ENCODE measurements around the gene HCRT. TPM values are rescaled to one million over a fixed set of nuclear protein-coding genes. Genes with fewer than 3 reads are reported as not detected.
A peak's percentile ranks its signal among the peaks of the same experiment; 100 is the strongest.
"Not testable (repeated sequence)": the region's sequence is repeated elsewhere in the genome, so short reads cannot be mapped to it uniquely, and the experiment has no call there.

Gene HCRT
- total RNA-seq, 4 donors from 2014 or later = not detected

DNA sequence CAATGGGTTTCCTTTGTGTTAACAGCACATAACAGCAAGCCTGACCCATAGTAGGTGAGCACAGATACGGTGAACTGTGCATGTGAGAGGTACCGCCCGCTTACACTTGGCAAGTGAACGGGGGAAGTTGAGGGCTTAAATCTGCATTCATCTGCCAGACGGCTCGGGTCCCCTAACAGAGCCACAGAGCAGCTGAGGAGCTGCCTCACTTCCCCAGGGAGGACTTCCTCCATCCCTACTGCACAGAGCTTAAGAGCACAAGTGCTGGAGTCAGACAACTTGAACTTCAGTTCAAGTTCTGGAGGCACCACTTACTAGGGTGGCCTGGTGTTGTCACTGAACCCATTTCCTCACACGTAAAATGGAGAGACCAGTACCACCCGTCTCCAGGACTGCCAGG is 43.9 kb downstream of the HCRT start:
- H3K9me3 ChIP-seq = no peaks in the 10 kb centered on the region
- peaks cover 4 to 51% (median 25%) of the 10 kb centered on the region in 4 donors for H3K4me1 ChIP-seq
- no peak overlapping the region for H3K4me3 ChIP-seq
- no peak for DNase-seq
- TF ChIP-seq, protein P1, sequence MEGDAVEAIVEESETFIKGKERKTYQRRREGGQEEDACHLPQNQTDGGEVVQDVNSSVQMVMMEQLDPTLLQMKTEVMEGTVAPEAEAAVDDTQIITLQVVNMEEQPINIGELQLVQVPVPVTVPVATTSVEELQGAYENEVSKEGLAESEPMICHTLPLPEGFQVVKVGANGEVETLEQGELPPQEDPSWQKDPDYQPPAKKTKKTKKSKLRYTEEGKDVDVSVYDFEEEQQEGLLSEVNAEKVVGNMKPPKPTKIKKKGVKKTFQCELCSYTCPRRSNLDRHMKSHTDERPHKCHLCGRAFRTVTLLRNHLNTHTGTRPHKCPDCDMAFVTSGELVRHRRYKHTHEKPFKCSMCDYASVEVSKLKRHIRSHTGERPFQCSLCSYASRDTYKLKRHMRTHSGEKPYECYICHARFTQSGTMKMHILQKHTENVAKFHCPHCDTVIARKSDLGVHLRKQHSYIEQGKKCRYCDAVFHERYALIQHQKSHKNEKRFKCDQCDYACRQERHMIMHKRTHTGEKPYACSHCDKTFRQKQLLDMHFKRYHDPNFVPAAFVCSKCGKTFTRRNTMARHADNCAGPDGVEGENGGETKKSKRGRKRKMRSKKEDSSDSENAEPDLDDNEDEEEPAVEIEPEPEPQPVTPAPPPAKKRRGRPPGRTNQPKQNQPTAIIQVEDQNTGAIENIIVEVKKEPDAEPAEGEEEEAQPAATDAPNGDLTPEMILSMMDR (IDR thresholded peaks at IDR 0.05) = no peak
- no peak for TF ChIP-seq POLR2A (IDR thresholded peaks at IDR 0.05)
- no peak for TF ChIP-seq POLR2AphosphoS5 (IDR thresholded peaks at IDR 0.05)
- TF ChIP-seq EP300 (IDR thresholded peaks at IDR 0.05; ENCODE audit: low read depth) = no peak
- H3K27ac ChIP-seq = no peak overlapping the region
- in situ Hi-C loops (cut with MboI; ENCODE audit: low pct_ligation_motif_present in 1 of 4, low pct_unique_long_range_greater_than_20kb in 1 of 4, low sequenced_read_pairs in 3 of 4) = no loop called here
- 67 to 100% methylated on average over 1 to 8 of the region's 8 CpGs for WGBS, 2 donors (ENCODE audit: low coverage in 1 of 2)
- intact Hi-C loops (cut with DNase I; ENCODE audit: low total_unique reads) = no loop called here
- no peaks in the 10 kb centered on the region for H3K27me3 ChIP-seq
- peaks cover 0 to 10% (median 4%) of the 10 kb centered on the region in 4 donors for H3K36me3 ChIP-seq

DNA sequence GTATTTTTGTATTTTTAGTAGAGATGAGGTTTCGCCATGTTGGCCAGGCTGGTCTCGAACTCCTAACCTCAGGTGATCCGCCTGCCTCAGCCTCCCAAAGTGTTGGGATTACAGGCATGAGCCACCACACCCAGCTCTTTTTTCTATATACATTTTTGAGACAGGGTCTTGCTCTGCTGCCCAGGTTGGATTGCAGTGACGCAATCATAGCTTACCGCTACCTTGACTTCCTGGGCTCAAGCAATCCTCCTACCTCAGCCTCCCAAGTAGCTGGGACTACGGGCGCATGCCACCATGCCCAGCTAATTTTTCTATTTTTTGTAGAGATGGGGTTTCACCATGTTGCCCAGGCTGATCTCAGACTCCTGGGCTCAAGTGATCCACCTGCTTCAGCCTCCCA is 44.6 kb downstream of the HCRT start:
- in situ Hi-C loops (cut with MboI; ENCODE audit: low pct_ligation_motif_present in 1 of 4, low pct_unique_long_range_greater_than_20kb in 1 of 4, low sequenced_read_pairs in 3 of 4); H3K9me3 ChIP-seq; H3K27ac ChIP-seq; intact Hi-C loops (cut with DNase I; ENCODE audit: low total_unique reads); DNase-seq; H3K36me3 ChIP-seq; H3K4me3 ChIP-seq; H3K27me3 ChIP-seq: not testable (repeated sequence)
- 97 to 100% methylated on average over 2 to 7 of the region's 7 CpGs for WGBS, 2 donors (ENCODE audit: low coverage in 1 of 2)
- H3K4me1 ChIP-seq = peaks cover 4 to 57% (median 31%) of the 10 kb centered on the region in 4 donors

DNA sequence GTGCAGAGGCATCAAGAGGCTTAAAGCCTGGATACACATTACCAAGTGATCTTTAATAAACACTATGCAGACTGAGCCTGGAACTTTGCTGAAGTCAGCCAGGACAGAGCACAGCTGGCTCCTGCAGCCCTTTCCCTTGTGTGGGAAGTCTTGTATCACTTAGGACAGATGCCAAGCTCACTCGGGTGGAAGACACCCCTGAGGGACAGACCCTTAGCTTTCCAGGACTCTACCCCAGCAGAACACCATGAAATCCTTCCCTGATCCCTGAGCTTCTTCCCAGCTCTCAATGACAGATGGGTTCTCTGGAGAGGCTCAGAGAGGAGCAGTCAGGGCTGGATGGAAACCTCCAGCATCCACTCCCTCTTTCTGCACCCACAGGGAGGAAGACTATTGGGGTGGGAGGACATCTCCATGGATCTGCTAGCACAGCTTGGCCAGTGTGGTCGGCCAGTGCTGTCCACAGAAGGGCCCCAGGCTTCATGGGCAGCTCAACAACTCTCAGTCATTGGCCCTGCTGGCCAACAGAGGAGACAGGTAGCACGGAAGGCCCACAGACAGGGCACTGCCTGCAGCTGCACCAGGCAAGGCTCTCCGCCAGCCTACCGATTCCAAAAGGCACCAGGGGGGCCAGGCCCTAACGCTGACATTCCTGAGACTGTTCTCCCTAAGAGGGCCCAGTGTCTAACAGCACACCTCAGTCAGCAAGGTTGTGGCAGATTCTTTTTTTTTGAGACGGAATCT is 46.3 kb downstream of the HCRT start:
- WGBS, 2 donors (ENCODE audit: low coverage in 1 of 2) = 76% methylated on average over 7 of the region's 7 CpGs; no CpG with 5 or more reads in 1 of the 2 donors
- peaks cover 0 to 7% (median 0%) of the 10 kb centered on the region in 4 donors for H3K36me3 ChIP-seq
- no peak for TF ChIP-seq POLR2AphosphoS5 (IDR thresholded peaks at IDR 0.05)
- no peak for TF ChIP-seq POLR2A (IDR thresholded peaks at IDR 0.05)
- TF ChIP-seq, protein P1 (IDR thresholded peaks at IDR 0.05) = no peak
- TF ChIP-seq EP300 (IDR thresholded peaks at IDR 0.05; ENCODE audit: low read depth) = no peak
- H3K27me3 ChIP-seq = no peaks in the 10 kb centered on the region
- peaks cover 12 to 75% (median 46%) of the 10 kb centered on the region in 4 donors for H3K4me1 ChIP-seq
- peak overlapping the region in 2 of 4 donors; percentile 4 to 38 for H3K27ac ChIP-seq
- in situ Hi-C loops (cut with MboI; ENCODE audit: low pct_ligation_motif_present in 1 of 4, low pct_unique_long_range_greater_than_20kb in 1 of 4, low sequenced_read_pairs in 3 of 4) = no loop called here
- intact Hi-C loops (cut with DNase I; ENCODE audit: low total_unique reads) = no loop called here
- H3K4me3 ChIP-seq = no peak overlapping the region
- no peak for DNase-seq
- H3K9me3 ChIP-seq = no peaks in the 10 kb centered on the region

DNA sequence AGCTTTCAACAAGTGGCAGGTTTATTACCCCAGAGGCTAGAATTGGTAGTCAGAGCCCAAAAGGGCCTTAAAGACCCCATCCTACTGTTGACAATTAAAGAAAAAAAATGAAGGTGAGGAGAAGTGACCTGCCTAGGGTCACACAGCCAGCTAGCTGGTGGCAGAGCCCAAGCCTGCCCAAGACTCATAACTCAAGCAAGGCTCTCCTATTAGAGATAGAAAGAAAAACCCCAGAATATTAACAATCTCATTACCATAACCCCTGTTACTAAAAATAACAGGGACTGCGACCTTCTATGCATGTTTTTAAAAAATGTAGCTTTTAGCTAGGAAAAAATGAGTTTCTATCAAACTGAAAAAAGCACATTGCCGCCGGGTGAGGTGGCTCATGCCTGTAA is 48.6 kb downstream of the HCRT start:
- Histone ChIP-seq H3K27ac (peak overlapping the region; percentile 84 to 87 (median 86)), H3K36me3 (peaks cover 0 to 3% (median 0%) of the 10 kb centered on the region in 4 donors), H3K4me1 (peaks cover 30 to 84% (median 63%) of the 10 kb centered on the region in 4 donors), H3K4me3 (peak overlapping the region in 1 of 4 donors; percentile 29), H3K9me3 (no peaks in the 10 kb centered on the region), H3K27me3 (no peaks in the 10 kb centered on the region)
- in situ Hi-C loops (cut with MboI; ENCODE audit: low pct_ligation_motif_present in 1 of 4, low pct_unique_long_range_greater_than_20kb in 1 of 4, low sequenced_read_pairs in 3 of 4) = no loop called here
- intact Hi-C loops (cut with DNase I; ENCODE audit: low total_unique reads) = no loop called here
- WGBS, 2 donors (ENCODE audit: low coverage in 1 of 2) = 76 to 78% methylated on average over 3 of the region's 3 CpGs
- TF ChIP-seq POLR2AphosphoS5 (IDR thresholded peaks at IDR 0.05) = no peak
- no peak for TF ChIP-seq EP300 (IDR thresholded peaks at IDR 0.05; ENCODE audit: low read depth)
- no peak for TF ChIP-seq POLR2A (IDR thresholded peaks at IDR 0.05)
- TF ChIP-seq, protein P1 (IDR thresholded peaks at IDR 0.05) = no peak
- DNase-seq = no peak

All from transverse colon (tissue), 4 donors.